GM12875 (cell line): ENCODE measurements around the gene CANX.
"Not testable (repeated sequence)": the region's sequence is repeated elsewhere in the genome, so short reads cannot be mapped to it uniquely, and the experiment has no call there.

Experiments used
- H3K4me3 ChIP-seq: one replicate; pipeline ENCODE4 v1.5.1; 2011; ENCODE audit warnings: low read depth, low read length, control low read depth
- CTCF ChIP-seq: IDR thresholded peaks from 2 replicates; pipeline ENCODE4 v1.5.1; 2011; ENCODE audit warnings: low read depth, mild to moderate bottlenecking, control low read depth, inconsistent platforms, low read length, moderate library complexity, borderline replicate concordance; ENCODE audit not compliant: insufficient read depth

Gene CANX

GRCh38 chr5:179732918-179733771, 34.4 kb downstream of the CANX start:
- TF ChIP-seq CTCF: no peak
- H3K4me3 ChIP-seq: peak overlapping the region; percentile 84

DNA sequence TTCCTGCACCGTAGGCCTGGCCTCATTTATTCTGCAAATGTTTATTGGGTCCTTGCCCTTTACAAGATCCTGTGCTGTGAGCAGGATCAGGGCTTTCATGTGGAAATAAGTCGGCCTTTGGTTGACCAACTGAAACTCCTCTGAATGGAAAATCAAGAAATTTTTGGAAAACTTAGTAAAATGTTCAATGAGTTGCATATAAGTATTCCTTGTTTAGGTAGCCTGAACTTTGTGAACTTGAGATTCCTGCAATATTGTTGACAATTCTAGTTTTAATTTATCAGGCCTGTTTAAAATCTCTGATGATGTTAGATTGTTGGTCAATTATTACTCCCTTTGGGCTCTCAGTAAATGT, 35.0 kb downstream of the CANX start:
- no peak for TF ChIP-seq CTCF
- H3K4me3 ChIP-seq: peak overlapping the region; percentile 84

DNA sequence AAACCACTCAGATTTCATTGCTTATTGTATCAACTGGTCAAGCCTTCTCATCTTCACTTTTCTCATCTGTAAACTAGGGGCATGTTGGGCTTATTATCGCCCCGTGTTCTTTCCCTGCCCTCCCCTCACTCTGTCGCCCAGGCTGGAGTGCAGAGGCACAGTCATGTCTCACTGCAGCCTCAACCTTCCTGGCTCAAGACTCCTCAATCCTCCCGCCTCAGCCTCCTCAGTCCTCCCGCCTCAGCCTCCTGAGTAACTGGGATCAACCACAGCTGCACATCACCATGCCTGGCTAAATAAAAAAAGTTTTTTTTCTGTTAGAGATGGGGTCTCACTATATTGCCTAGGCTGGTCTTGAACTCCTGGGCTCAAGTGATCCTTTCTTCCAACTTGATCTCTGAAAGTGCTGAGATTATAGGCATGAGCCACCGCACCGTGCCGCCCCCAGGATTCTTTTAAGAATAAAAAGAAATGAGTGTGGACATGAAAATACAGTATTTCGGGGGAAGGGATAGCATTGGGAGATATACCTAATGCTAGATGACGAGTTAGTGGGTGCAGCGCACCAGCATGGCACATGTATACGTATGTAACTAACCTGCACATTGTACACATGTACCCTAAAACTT, 35.9 kb downstream of the CANX start:
- no peak overlapping the region for H3K4me3 ChIP-seq
- TF ChIP-seq CTCF: no peak

DNA sequence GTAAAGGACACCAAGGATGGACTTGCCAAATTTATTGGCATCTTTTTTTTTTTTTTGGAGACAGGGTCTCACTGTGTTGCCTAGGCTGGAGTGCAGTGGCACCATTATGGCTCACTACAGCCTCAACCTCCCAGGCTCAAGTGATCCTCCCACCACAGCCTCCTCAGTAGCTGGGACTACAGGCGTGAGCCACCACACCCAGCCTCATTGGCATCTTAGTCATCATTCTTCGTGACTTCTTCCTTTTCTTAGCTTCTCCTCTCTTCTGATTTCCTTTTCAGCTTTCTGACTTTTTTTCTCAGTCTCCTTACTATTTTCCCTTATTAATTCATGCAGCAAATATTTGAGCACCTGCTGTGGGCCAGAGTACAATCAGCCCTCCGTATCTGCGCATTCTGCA, 40.0 kb downstream of the CANX start:
- no peak for TF ChIP-seq CTCF
- no peak overlapping the region for H3K4me3 ChIP-seq

DNA sequence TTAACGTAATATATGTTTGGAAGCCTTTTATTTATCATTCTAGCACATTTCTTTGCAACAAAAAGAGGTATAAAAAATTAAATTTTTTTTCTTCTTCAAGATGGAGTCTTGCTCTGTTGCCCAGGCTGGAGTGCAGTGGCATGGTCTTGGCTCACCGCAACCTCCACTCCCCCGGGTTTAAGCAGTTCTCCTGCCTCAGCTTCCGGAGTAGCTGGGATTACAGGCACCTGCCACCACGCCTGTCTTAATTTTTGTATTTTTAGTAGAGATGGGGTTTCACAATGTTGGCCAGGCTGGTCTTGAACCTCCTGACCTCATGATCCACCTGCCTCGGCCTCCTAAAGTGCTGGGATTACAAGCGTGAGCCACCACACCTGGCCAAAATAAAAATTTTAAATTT, 45.3 kb downstream of the CANX start:
- not testable (repeated sequence) for H3K4me3 ChIP-seq

GRCh38 chr5:179746872-179747271, 48.1 kb downstream of the CANX start:
- H3K4me3 ChIP-seq: no peak overlapping the region
- TF ChIP-seq CTCF: no peak

GRCh38 chr5:179747811-179748210, 49.0 kb downstream of the CANX start:
- H3K4me3 ChIP-seq: no peak overlapping the region
- TF ChIP-seq CTCF: no peak
